GM18517 (cell line): Measurements from ENCODE around the gene CSNK1D.

ENCODE experiments used
- ATAC-seq: cut with Tn5 transposase; IDR thresholded peaks from one replicate; pipeline ENCODE4 v1.9.1; 2021; ENCODE audit warnings: mild to moderate bottlenecking, moderate library complexity; ENCODE audit not compliant: unreplicated experiment

Gene CSNK1D

GRCh38 chr17:82311971-82312370 lies 38.5 kb upstream of the CSNK1D start:
- no peak for ATAC-seq

- ATAC-seq, result no peak
Measured at GRCh38 chr17:82310877-82311276, 37.4 kb upstream of the CSNK1D start.

- ATAC-seq, result no peak
Measured at GRCh38 chr17:82309656-82310570, 36.4 kb upstream of the CSNK1D start.

- ATAC-seq, result no peak
Measured at GRCh38 chr17:82305727-82306300, 32.3 kb upstream of the CSNK1D start.

- no peak for ATAC-seq
Measured at GRCh38 chr17:82304826-82305726, 31.6 kb upstream of the CSNK1D start.

- no peak for ATAC-seq
Measured at GRCh38 chr17:82303944-82304808, 30.7 kb upstream of the CSNK1D start.

GRCh38 chr17:82302991-82303943 lies 29.8 kb upstream of the CSNK1D start:
- no peak for ATAC-seq

- ATAC-seq, result no peak
Measured at GRCh38 chr17:82302568-82302963, 29.1 kb upstream of the CSNK1D start.

- no peak for ATAC-seq
Measured at GRCh38 chr17:82301916-82302567, 28.5 kb upstream of the CSNK1D start.

- no peak for ATAC-seq
Measured at GRCh38 chr17:82301300-82301915, 27.9 kb upstream of the CSNK1D start.

GRCh38 chr17:82300707-82301270 lies 27.3 kb upstream of the CSNK1D start:
- no peak for ATAC-seq

- ATAC-seq, result no peak
Measured at GRCh38 chr17:82300228-82300627, 26.7 kb upstream of the CSNK1D start.

GRCh38 chr17:82299452-82299851 lies 26.0 kb upstream of the CSNK1D start:
- no peak for ATAC-seq

GRCh38 chr17:82298538-82299421 lies 25.3 kb upstream of the CSNK1D start:
- ATAC-seq, result no peak

- ATAC-seq, result peak; percentile 52
Measured at GRCh38 chr17:82297714-82298537, 24.4 kb upstream of the CSNK1D start.

GRCh38 chr17:82297280-82297713 lies 23.8 kb upstream of the CSNK1D start:
- peak; percentile 25 for ATAC-seq
